ENCODE results near the gene CEMIP.

Gene CEMIP

GRCh38 chr15:80890341-80891005, 111.3 kb downstream of the CEMIP start:
- no peak for TF ChIP-seq CTCF (IDR thresholded peaks at IDR 0.05; ENCODE audit: low read length, missing control alignments)
- H3K4me3 ChIP-seq (replicated peaks; ENCODE audit: low read depth, low read length): no peak overlapping the region
- DNase-seq (ENCODE audit: low read depth): no peak

- peak; percentile 16 for DNase-seq (ENCODE audit: low read depth)
- TF ChIP-seq CTCF (IDR thresholded peaks at IDR 0.05; ENCODE audit: low read length, missing control alignments): no peak
- H3K4me3 ChIP-seq (replicated peaks; ENCODE audit: low read depth, low read length): no peak overlapping the region
Measured at GRCh38 chr15:80891006-80891405, 111.8 kb downstream of the CEMIP start.

- no peak for DNase-seq (ENCODE audit: low read depth)
- H3K4me3 ChIP-seq (replicated peaks; ENCODE audit: low read depth, low read length): no peak overlapping the region
- TF ChIP-seq CTCF (IDR thresholded peaks at IDR 0.05; ENCODE audit: low read length, missing control alignments): no peak
Measured at GRCh38 chr15:80892414-80892813, 113.2 kb downstream of the CEMIP start.

- DNase-seq (ENCODE audit: low read depth): no peak
- H3K4me3 ChIP-seq (replicated peaks; ENCODE audit: low read depth, low read length): no peak overlapping the region
- no peak for TF ChIP-seq CTCF (IDR thresholded peaks at IDR 0.05; ENCODE audit: low read length, missing control alignments)
Measured at GRCh38 chr15:80893777-80894176, 114.6 kb downstream of the CEMIP start.

GRCh38 chr15:80895091-80895490, 115.9 kb downstream of the CEMIP start:
- no peak for TF ChIP-seq CTCF (IDR thresholded peaks at IDR 0.05; ENCODE audit: low read length, missing control alignments)
- no peak overlapping the region for H3K4me3 ChIP-seq (replicated peaks; ENCODE audit: low read depth, low read length)
- no peak for DNase-seq (ENCODE audit: low read depth)

GRCh38 chr15:80895965-80896364, 116.8 kb downstream of the CEMIP start:
- DNase-seq (ENCODE audit: low read depth): no peak
- no peak for TF ChIP-seq CTCF (IDR thresholded peaks at IDR 0.05; ENCODE audit: low read length, missing control alignments)
- no peak overlapping the region for H3K4me3 ChIP-seq (replicated peaks; ENCODE audit: low read depth, low read length)

GRCh38 chr15:80898040-80898439, 118.9 kb downstream of the CEMIP start:
- TF ChIP-seq CTCF (IDR thresholded peaks at IDR 0.05; ENCODE audit: low read length, missing control alignments): no peak
- DNase-seq (ENCODE audit: low read depth): no peak

More at GRCh38 chr15:80898040-80898439, 118.9 kb downstream of the CEMIP start:
- no peak overlapping the region for H3K4me3 ChIP-seq (replicated peaks; ENCODE audit: low read depth, low read length)
